SK-N-SH (cell line): ENCODE measurements around the gene DNAJB12. TPM values are rescaled to one million over a fixed set of nuclear protein-coding genes. Genes with fewer than 3 reads are reported as not detected.
"Not testable (repeated sequence)": the region's sequence is repeated elsewhere in the genome, so short reads cannot be mapped to it uniquely, and the experiment has no call there.

Experiments
- CTCF ChIA-PET: fragments of 300-600, 350-600 bp; formaldehyde crosslinking; extraction: SDS; loops from one replicate; lab custom pipeline; 2021; lab: Yijun Ruan, JAX
- POLR2A ChIA-PET: fragments of 350-600 bp; sonication (Branson Sonifier 250); formaldehyde crosslinking; extraction: SDS; loops from one replicate; lab custom pipeline; 2020; ENCODE audit warnings: antibody characterized with exemption, inconsistent platforms; lab: Yijun Ruan, JAX
- DNase-seq: peaks from one replicate; pipeline ENCODE4 v3.0.0; 2012
- H2AFZ ChIP-seq: fragments of 200-600 bp; sonication (generic); 2 replicates; pipeline ENCODE4 v1.8.1; 2016; ENCODE audit warnings: antibody characterized with exemption, mild to moderate bottlenecking, low read depth
- H3F3A ChIP-seq: fragments of 200-600 bp; sonication (generic); replicated peaks from 2 replicates; pipeline ENCODE3; 2016; ENCODE audit warnings: antibody characterized with exemption, mild to moderate bottlenecking; ENCODE audit not compliant: insufficient read depth
- H3K27ac ChIP-seq, 2 experiments: fragments of 200-500 bp in 1 of 2; fragments of 200-600 bp in 1 of 2; sonication (Bioruptor generic) in 1 of 2; sonication (generic), shearing (Covaris generic) in 1 of 2; 2 replicates each; pipeline versions ENCODE4 v1.5.1 to v1.6.1; 2014 to 2016; ENCODE audit warnings: low read depth in 2 of 2, inconsistent platforms in 1 of 2, low read length in 1 of 2, mild to moderate bottlenecking in 1 of 2, mixed read lengths in 1 of 2
- H3K27me3 ChIP-seq: fragments of 200-600 bp; sonication (generic), shearing (Covaris generic); 2 replicates; pipeline ENCODE4 v1.6.1; 2016; ENCODE audit warnings: mixed run types; ENCODE audit not compliant: insufficient read depth
- H3K36me3 ChIP-seq, 2 experiments: fragments of 200-500 bp in 1 of 2; fragments of 200-600 bp in 1 of 2; sonication (Bioruptor generic) in 1 of 2; sonication (generic) in 1 of 2; replicated peaks in 1 of 2; 2 replicates each; pipeline versions ENCODE3 to v1.5.1; 2014 to 2016; ENCODE audit warnings: low read length in 1 of 2, mild to moderate bottlenecking in 1 of 2; ENCODE audit not compliant: insufficient read depth in 2 of 2, control insufficient read depth in 1 of 2
- H3K4me1 ChIP-seq, 2 experiments: fragments of 200-500 bp in 1 of 2; fragments of 200-600 bp in 1 of 2; sonication (Bioruptor generic) in 1 of 2; sonication (generic), shearing (Covaris generic) in 1 of 2; 2 replicates each; pipeline versions ENCODE4 v1.5.1 to v1.6.1; 2014 to 2016; ENCODE audit warnings: low read depth in 1 of 2, low read length in 1 of 2, mixed run types in 1 of 2; ENCODE audit not compliant: insufficient read depth in 2 of 2, control insufficient read depth in 1 of 2
- H3K4me2 ChIP-seq: fragments of 200-600 bp; sonication (generic), shearing (Covaris generic); 2 replicates; pipeline ENCODE4 v1.6.1; 2017; ENCODE audit warnings: mixed run types
- H3K4me3 ChIP-seq, 2 experiments: fragments of 200-500 bp in 1 of 2; fragments of 200-600 bp in 1 of 2; sonication (Bioruptor generic) in 1 of 2; sonication (generic), shearing (Covaris generic) in 1 of 2; 2 replicates each; pipeline versions ENCODE4 v1.5.1 to v1.8.1; 2014 to 2016; ENCODE audit warnings: low read depth in 2 of 2, inconsistent platforms in 1 of 2, low read length in 1 of 2, mild to moderate bottlenecking in 1 of 2, mixed read lengths in 1 of 2, moderate library complexity in 1 of 2
- H3K79me2 ChIP-seq: fragments of 200-600 bp; sonication (generic); 2 replicates; pipeline ENCODE4 v1.8.1; 2017; ENCODE audit warnings: mild to moderate bottlenecking; ENCODE audit not compliant: insufficient read depth
- H3K9ac ChIP-seq: fragments of 200-600 bp; sonication (generic); 2 replicates; pipeline ENCODE4 v1.6.1; 2017; ENCODE audit warnings: mixed run types
- H3K9me2 ChIP-seq: fragments of 200-600 bp; sonication (generic); 2 replicates; pipeline ENCODE4 v1.6.1; 2017; ENCODE audit warnings: mixed run types
- H3K9me3 ChIP-seq: fragments of 200-600 bp; sonication (generic); 2 replicates; pipeline ENCODE4 v1.6.1; 2017; ENCODE audit warnings: mixed run types, mild to moderate bottlenecking, moderate library complexity
- H4K20me1 ChIP-seq: fragments of 200-600 bp; sonication (generic); 2 replicates; pipeline ENCODE4 v1.6.1; 2017; ENCODE audit warnings: mild to moderate bottlenecking, mixed run types; ENCODE audit not compliant: insufficient read depth
- CHD2 ChIP-seq: fragments of 150-350 bp; IDR thresholded peaks from 2 replicates; pipeline ENCODE4 v1.6.1; 2018; ENCODE audit warnings: low read length; ENCODE audit not compliant: partially characterized antibody
- MEF2A ChIP-seq: IDR thresholded peaks from 2 replicates; pipeline ENCODE4 v1.4.0; 2012; ENCODE audit warnings: low read depth, borderline replicate concordance
- NRF1 ChIP-seq: IDR thresholded peaks from 2 replicates; pipeline ENCODE4 v1.6.1; 2012; ENCODE audit warnings: low read depth, mild to moderate bottlenecking, low read length
- RCOR1 ChIP-seq: fragments of 150-350 bp; IDR thresholded peaks from 2 replicates; pipeline ENCODE4 v1.6.1; 2017; ENCODE audit warnings: antibody characterized with exemption, low read length
- SIN3A ChIP-seq: IDR thresholded peaks from 2 replicates; pipeline ENCODE4 v1.6.1; 2012; ENCODE audit warnings: low read depth, mild to moderate bottlenecking, low read length, moderate library complexity, borderline replicate concordance
- TAF1 ChIP-seq: IDR thresholded peaks from 2 replicates; pipeline ENCODE4 v1.6.1; 2012; ENCODE audit warnings: low read depth, mild to moderate bottlenecking, low read length, moderate library complexity, borderline replicate concordance
- TCF12 ChIP-seq: IDR thresholded peaks from 2 replicates; pipeline ENCODE4 v1.4.0; 2012
- TEAD4 ChIP-seq: IDR thresholded peaks from 2 replicates; pipeline ENCODE4 v1.4.0; 2012; ENCODE audit warnings: mild to moderate bottlenecking, borderline replicate concordance; ENCODE audit not compliant: insufficient read depth
- WGBS: methylation state at CpG from one replicate; pipeline ENCODE4 v1.1.6; 2017; ENCODE audit warnings: low lambda C conversion rate; 5-methylcytosine and 5-hydroxymethylcytosine counted together
- polyA plus RNA-seq, 3 experiments: library from polyadenylated mRNA; depleted of rRNA; stranded (reverse); fragments of >200 nt; gene quantifications; 2 replicates each; pipeline ENCODE4 v1.2.3, GENCODE V29; 2012

DNAJB12 gene
- polyA plus RNA-seq, 1 of the 3 experiments (the other 2 are of a cell fraction), result 25.8 TPM

GRCh38 chr10:72349438-72349837, 5.3 kb downstream of the DNAJB12 start:
- peaks cover 85% of the 10 kb centered on the region for H3K79me2 ChIP-seq
- H3K27me3 ChIP-seq, result no peaks in the 10 kb centered on the region
- H3K9me3 ChIP-seq, result no peaks in the 10 kb centered on the region
- H3F3A ChIP-seq, result no peaks in the 10 kb centered on the region
- no peak for DNase-seq
- no peak overlapping the region for H3K9ac ChIP-seq
- H3K4me1 ChIP-seq, result peaks cover 9 to 11% of the 10 kb centered on the region in 2 experiments; a peak in 1 of 4 replicates
- no peak overlapping the region for H3K4me2 ChIP-seq
- no peak overlapping the region for H2AFZ ChIP-seq
- 100% methylated on average over 2 of the region's 2 CpGs for WGBS
- TF ChIP-seq TEAD4, result no peak
- no peak for TF ChIP-seq TAF1
- no peak for TF ChIP-seq NRF1
- TF ChIP-seq SIN3A, result no peak
- no peak for TF ChIP-seq MEF2A
- TF ChIP-seq TCF12, result no peak
- TF ChIP-seq CHD2, result no peak
- no peaks in the 10 kb centered on the region for H3K9me2 ChIP-seq
- H3K27ac ChIP-seq, result no peak overlapping the region
- ChIA-PET POLR2A (no interaction called here), CTCF (interaction anchor here (0.9 to 9.9 kb wide), 4 partner anchors 10 to 485 kb away, joined by 3 to 86 read pairs (median 6); no protein-coding TSS in a partner anchor)
- H4K20me1 ChIP-seq, result no peaks in the 10 kb centered on the region
- peaks cover 14 to 30% of the 10 kb centered on the region in 2 experiments for H3K36me3 ChIP-seq
- H3K4me3 ChIP-seq, result no peak overlapping the region

- no peak for TF ChIP-seq RCOR1
- Histone ChIP-seq H3K4me2 (no peak overlapping the region), H2AFZ (no peak overlapping the region), H3K27ac (no peak overlapping the region), H3K9me2 (no peaks in the 10 kb centered on the region), H3K36me3 (peaks cover 14 to 35% of the 10 kb centered on the region in 2 experiments), H3K79me2 (peaks cover 75% of the 10 kb centered on the region), H4K20me1 (no peaks in the 10 kb centered on the region), H3K4me1 (peaks cover 6 to 7% of the 10 kb centered on the region in 2 experiments; a peak in 1 of 4 replicates), H3F3A (no peaks in the 10 kb centered on the region), H3K9me3 (no peaks in the 10 kb centered on the region), H3K9ac (no peak overlapping the region), H3K4me3 (no peak overlapping the region), H3K27me3 (no peaks in the 10 kb centered on the region)
- ChIA-PET POLR2A (no interaction called here), CTCF (interaction anchor here (2.4 to 9.9 kb wide), 2 partner anchors 8 to 300 kb away, joined by 5 to 86 read pairs; no protein-coding TSS in a partner anchor)
- 90% methylated on average over 2 of the region's 7 CpGs for WGBS
- no peak for DNase-seq
Observed at GRCh38 chr10:72348282-72348681, 6.4 kb downstream of the DNAJB12 start.

- H3F3A ChIP-seq, H3K27me3 ChIP-seq, H3K4me3 ChIP-seq, H3K4me1 ChIP-seq, H3K27ac ChIP-seq, H3K4me2 ChIP-seq, DNase-seq, H3K9me3 ChIP-seq, H3K9me2 ChIP-seq, H3K9ac ChIP-seq, H4K20me1 ChIP-seq, POLR2A ChIA-PET, H2AFZ ChIP-seq: not testable (repeated sequence)
- Histone ChIP-seq H3K36me3 (peaks cover 10 to 24% of the 10 kb centered on the region in 2 experiments), H3K79me2 (peaks cover 54% of the 10 kb centered on the region)
- WGBS, result 95% methylated on average over 7 of the region's 7 CpGs
- CTCF ChIA-PET, result interaction anchor here (0.6 to 9.9 kb wide), 3 partner anchors 6 to 298 kb away, joined by 3 to 86 read pairs (median 5); no protein-coding TSS in a partner anchor
Observed at GRCh38 chr10:72346117-72346516, 8.6 kb downstream of the DNAJB12 start.
